Activated T-cell treated with anti-CD3 and anti-CD28 coated beads, Interleukin-2, amount 50 U/mL, for 4 hours (primary cell): Measurements from ENCODE around the gene PAEP. TPM values are rescaled to one million over a fixed set of nuclear protein-coding genes. Genes with fewer than 3 reads are reported as not detected.

Experiments used
- ATAC-seq, 2 donors: fragments of 200-7000 bp; cut with Tn5 transposase; one replicate each; pipeline ENCODE4 v1.10.0; 2021
- DNase-seq: peaks from one replicate; pipeline ENCODE4 v3.0.0-alpha.2; 2020
- H3K27me3 Mint-ChIP-seq: one replicate; pipeline ENCODE4 v1.8.0; 2021; ENCODE audit warnings: low read depth, mixed read lengths
- H3K36me3 Mint-ChIP-seq: one replicate; pipeline ENCODE4 v1.8.0; 2022; ENCODE audit warnings: mixed read lengths; ENCODE audit not compliant: insufficient read depth
- H3K4me1 Mint-ChIP-seq: one replicate; pipeline ENCODE4 v1.8.0; 2021; ENCODE audit warnings: low read depth, mixed read lengths
- H3K4me3 Mint-ChIP-seq: one replicate; pipeline ENCODE4 v1.8.0; 2021; ENCODE audit warnings: mild to moderate bottlenecking, moderate library complexity, mixed read lengths
- H3K9me3 Mint-ChIP-seq: one replicate; pipeline ENCODE4 v1.8.0; 2021; ENCODE audit warnings: mixed read lengths
- total RNA-seq, 3 donors: library from RNA; stranded (reverse); gene quantifications; one replicate each; pipeline ENCODE4 v1.2.1, GENCODE V29; 2021

PAEP gene
- total RNA-seq, 3 donors from 2014 or later: not detected

DNA sequence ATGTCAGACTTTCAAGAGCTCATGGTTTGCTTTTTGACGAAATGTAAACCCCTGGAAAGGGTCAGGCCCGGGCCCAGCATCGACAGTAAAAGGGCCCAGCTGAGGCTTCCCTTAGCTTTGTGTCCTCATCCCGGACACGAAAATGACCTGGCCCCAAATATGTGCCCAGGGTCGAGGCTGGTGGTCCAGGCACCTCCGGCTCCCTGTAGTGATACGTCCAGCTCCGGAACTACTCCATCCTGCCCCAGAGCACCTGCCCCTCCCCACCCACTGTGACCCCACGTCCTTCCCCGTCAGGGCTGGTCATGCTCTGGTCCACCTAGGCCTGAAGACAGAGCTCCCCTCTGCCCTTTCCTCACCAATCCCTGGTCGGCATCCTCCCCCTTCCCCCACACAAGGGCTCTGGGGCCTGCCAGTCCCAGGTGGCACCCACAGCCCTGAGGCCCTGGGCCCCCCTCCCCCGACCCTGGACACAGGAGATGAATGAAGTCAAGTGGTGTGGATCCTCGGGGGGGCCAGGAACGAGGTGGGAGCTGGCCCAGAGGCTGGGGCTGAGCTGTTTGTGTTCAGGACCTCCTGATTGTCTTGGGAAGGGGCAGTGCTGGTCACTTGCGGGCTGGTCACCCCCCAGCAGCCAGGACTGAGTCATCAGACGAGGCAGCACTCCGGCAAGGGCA lies 9.4 kb upstream of the PAEP start:
- Mint-ChIP-seq H3K4me3 (no peak overlapping the region), H3K27me3 (peaks cover 4% of the 10 kb centered on the region), H3K9me3 (no peaks in the 10 kb centered on the region), H3K36me3 (no peaks in the 10 kb centered on the region), H3K4me1 (no peaks in the 10 kb centered on the region)
- DNase-seq (no peak), ATAC-seq (no peak)

DNA sequence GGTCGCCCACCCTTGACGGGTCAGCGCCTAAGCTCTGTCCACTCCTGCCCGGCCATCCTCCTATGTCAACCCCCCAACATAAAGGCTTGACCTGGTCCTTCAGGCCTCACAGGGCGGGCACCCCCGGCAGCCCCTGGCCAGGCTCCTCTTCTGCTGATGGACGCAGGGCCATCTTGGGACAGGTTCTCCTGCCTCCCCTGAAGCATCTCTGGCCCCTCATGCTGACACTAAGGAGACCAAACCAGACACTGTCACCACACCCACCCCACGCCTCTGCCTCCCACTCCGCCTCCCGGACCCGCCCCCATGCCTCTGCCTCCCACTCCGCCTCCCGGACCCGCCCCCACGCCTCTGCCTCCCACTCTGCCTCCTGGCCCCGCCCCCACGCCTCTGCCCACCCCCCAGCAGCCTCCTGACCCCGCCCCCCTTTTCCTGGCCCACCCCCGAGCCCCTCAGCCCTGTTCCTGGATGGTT lies 8.8 kb upstream of the PAEP start:
- H3K4me3 Mint-ChIP-seq: no peak overlapping the region
- DNase-seq (no peak), ATAC-seq (no peak)
- H3K36me3 Mint-ChIP-seq: no peaks in the 10 kb centered on the region
- no peaks in the 10 kb centered on the region for H3K9me3 Mint-ChIP-seq
- no peaks in the 10 kb centered on the region for H3K4me1 Mint-ChIP-seq
- H3K27me3 Mint-ChIP-seq: peaks cover 4% of the 10 kb centered on the region

DNA sequence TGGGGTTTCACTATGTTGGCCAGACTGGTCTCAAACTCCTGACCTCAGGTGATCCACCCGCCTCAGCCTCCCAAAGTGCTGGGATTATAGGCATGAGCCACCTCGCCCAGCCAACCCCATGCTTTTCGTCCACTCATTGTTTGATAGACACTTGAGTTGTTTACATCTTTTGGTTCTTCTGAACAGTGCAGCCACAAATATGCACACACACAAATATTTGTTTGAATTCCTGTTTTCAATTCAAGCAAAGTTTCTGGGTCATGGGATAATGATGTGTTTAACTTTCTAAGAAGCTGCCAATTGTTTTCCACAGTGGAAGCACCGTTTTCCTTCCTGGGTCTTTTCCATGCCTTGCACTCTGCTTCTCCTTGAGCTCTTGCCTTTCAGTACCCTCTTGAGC lies 6.8 kb upstream of the PAEP start:
- ATAC-seq (no peak), DNase-seq (no peak)
- Mint-ChIP-seq H3K4me1 (no peaks in the 10 kb centered on the region), H3K36me3 (no peaks in the 10 kb centered on the region), H3K9me3 (no peaks in the 10 kb centered on the region), H3K4me3 (no peak overlapping the region), H3K27me3 (peaks cover 7% of the 10 kb centered on the region)

DNA sequence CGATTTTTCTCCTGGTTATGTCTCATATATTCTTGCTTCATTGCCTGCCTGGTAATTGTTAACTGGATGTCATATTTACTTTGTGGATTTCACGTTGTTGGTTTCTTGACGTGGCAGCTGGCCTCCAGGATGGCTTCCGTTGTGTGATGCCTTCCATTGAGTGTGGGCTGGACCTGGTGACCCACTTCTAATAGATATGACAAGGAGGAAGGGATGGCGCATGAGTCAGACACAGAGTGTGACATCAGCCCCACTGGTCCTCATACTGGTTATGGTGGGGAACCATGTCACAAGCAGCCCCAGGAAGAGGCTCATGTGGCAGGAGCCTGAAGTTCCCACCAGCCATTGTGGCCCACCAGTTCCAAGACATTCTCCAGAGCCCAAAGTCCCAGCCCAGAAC lies 6.4 kb upstream of the PAEP start:
- Mint-ChIP-seq H3K4me3 (no peak overlapping the region), H3K27me3 (peaks cover 10% of the 10 kb centered on the region), H3K9me3 (no peaks in the 10 kb centered on the region), H3K36me3 (no peaks in the 10 kb centered on the region), H3K4me1 (no peaks in the 10 kb centered on the region)
- DNase-seq (no peak), ATAC-seq (no peak)

DNA sequence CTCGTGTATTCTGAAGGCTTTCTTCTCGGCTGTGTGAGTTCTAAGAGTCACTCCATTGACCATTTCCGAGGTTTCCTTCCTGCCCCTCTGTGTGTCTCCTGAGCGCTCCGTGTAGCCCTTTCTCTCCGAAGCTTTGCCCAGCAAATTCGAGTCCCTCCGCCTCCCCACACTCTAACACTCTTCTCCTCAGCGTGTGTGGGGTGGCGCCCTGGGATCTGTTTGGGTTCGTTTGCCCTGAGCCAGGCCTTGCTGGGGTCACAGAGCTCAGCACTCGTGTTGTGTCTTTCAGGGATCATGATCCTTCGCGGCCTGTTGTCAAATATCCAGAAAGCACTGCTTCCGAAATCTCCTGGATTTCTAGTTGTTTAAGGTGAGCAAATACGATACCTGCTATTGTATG lies 5.6 kb upstream of the PAEP start:
- no peak for ATAC-seq
- no peak for DNase-seq
- Mint-ChIP-seq H3K27me3 (peaks cover 12% of the 10 kb centered on the region), H3K4me3 (no peak overlapping the region), H3K9me3 (no peaks in the 10 kb centered on the region), H3K4me1 (no peaks in the 10 kb centered on the region), H3K36me3 (no peaks in the 10 kb centered on the region)

DNA sequence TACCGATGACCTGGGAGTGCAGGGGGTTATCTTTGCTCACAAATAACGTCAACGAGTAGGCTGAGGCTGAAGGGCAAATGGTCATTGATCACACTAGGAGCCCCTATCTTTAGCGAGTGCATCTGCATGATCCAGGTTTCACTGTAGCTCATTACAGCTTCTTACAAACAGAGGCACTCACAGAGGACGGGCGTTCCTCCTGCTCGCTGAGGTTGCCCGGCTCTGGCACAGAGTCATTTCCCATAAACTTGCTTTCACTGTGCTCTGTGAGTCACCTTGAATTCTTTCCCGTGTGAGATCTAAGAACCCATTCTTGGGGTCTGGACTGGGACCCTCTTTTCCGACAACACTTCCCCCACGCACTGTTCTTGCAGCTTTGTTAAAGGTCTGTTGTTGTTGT lies 1.9 kb upstream of the PAEP start:
- Mint-ChIP-seq H3K4me1 (no peaks in the 10 kb centered on the region), H3K4me3 (no peak overlapping the region), H3K36me3 (no peaks in the 10 kb centered on the region), H3K9me3 (no peaks in the 10 kb centered on the region), H3K27me3 (peaks cover 20% of the 10 kb centered on the region)
- DNase-seq (no peak), ATAC-seq (no peak)

DNA sequence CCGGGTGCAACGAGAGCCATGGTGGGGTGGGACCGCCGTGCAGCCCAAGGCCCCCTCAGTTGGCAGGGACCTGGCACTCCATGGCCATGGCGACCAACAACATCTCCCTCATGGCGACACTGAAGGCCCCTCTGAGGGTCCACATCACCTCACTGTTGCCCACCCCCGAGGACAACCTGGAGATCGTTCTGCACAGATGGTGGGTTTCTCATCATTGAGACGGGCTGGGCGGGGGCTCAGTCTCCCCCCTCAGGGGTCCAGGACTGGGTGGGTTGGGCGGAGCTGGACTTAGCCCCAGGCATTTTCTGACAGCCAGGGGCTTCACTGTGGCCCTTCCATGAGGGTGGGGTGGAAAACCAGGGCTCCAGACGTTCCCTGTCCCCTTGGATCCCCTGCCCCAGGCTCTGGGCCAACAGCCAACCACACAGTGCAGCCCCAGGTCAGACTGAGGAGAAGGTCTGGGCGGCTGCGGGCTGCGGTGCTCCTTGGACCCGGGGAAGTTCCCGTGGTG lies 734 bp downstream of the PAEP start:
- H3K4me1 Mint-ChIP-seq: no peaks in the 10 kb centered on the region
- H3K9me3 Mint-ChIP-seq: no peaks in the 10 kb centered on the region
- DNase-seq (no peak), ATAC-seq (no peak)
- H3K36me3 Mint-ChIP-seq: no peaks in the 10 kb centered on the region
- H3K27me3 Mint-ChIP-seq: peaks cover 37% of the 10 kb centered on the region
- no peak overlapping the region for H3K4me3 Mint-ChIP-seq

DNA sequence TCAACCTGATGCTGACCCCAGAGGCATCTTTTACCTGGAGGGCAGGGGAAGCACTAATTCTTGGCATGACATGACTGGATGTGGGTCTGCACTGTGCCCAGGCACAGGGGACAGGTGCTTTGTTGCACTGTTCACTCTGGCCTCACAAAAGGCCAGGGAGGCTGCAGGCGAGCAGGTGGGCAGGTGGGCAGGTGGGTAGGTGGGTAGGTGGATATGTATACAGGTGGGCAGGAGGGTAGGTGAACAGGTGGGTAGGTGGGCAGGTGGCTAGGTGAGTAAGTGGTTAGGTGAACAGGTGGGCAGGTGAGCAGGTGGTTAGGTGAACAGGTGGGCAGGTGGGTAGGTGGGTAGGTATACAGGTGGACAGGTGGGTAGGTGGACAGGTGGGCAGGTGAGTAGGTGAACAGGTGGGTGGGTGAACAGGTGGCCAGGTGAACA lies 1.5 kb downstream of the PAEP start:
- ATAC-seq: no peak
- Mint-ChIP-seq H3K36me3 (no peaks in the 10 kb centered on the region), H3K4me1 (no peaks in the 10 kb centered on the region), H3K9me3 (no peaks in the 10 kb centered on the region), H3K4me3 (no peak overlapping the region), H3K27me3 (peaks cover 37% of the 10 kb centered on the region)
- no peak for DNase-seq

DNA sequence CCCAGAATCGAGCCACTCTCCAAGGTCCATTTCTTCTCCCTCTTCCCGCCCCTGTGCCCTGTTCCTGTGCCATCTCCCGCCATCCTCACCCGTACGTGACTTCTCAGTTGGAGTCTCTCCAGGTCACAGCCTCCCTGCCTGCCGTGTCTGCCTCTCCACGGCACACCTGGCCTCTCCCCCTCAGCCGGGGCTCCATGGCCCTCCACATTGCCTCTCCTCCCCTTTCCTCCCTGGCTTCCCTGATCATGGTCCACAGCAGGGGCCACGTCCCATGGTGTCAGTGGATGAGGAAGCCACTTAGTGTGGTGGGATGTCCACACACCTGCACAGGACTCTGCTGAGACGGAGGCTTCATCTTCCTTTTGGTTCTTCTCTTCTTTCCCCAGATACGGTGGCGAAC lies 2.3 kb downstream of the PAEP start:
- DNase-seq (no peak), ATAC-seq (no peak)
- Mint-ChIP-seq H3K9me3 (peaks cover under 1% of the 10 kb centered on the region), H3K4me3 (no peak overlapping the region), H3K27me3 (peaks cover 33% of the 10 kb centered on the region), H3K36me3 (no peaks in the 10 kb centered on the region), H3K4me1 (no peaks in the 10 kb centered on the region)

DNA sequence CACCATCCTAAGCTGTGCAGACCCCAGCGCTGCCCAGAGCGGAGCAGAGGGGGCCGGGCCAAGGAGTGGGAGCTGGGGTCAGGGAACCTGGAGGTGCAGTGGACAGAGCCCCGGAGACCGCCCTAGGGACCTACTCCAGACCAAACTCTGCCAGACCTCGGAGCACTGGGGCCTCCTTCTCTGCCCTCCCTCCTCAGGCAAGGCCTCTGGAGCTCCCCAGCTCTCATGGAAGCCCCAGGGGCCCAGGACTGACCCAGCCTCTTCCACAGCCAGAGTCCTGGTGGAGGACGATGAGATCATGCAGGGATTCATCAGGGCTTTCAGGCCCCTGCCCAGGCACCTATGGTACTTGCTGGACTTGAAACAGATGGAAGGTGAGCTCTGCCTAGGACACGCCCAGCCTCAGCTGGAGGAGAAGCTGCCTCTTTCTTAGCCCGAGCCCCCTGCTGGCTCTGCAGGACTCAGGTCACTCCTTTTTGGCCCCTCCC lies 3.6 kb downstream of the PAEP start:
- no peaks in the 10 kb centered on the region for H3K4me1 Mint-ChIP-seq
- peaks cover 32% of the 10 kb centered on the region for H3K27me3 Mint-ChIP-seq
- peaks cover 8% of the 10 kb centered on the region for H3K9me3 Mint-ChIP-seq
- no peak for DNase-seq
- ATAC-seq: no peak
- H3K36me3 Mint-ChIP-seq: no peaks in the 10 kb centered on the region
- no peak overlapping the region for H3K4me3 Mint-ChIP-seq

DNA sequence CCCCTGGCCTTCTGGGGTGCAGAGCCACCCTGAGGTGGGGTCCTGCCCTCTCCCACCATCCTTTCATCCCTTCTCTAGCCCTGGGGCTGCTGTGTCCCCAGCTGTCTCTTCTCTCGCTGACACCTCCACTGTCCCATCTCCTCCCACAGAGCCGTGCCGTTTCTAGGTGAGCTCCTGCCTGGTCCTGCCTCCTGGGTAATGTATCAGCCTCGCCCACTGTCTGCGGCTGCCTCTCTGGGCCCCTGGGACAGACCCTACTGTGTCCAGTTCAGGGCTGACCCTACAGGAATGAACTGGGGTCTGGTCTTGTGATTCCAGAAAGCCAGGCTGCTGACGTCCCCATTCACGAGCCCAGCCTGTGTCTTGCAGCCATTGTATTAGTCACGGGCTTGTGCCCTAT lies 4.1 kb downstream of the PAEP start:
- H3K4me1 Mint-ChIP-seq: no peaks in the 10 kb centered on the region
- H3K4me3 Mint-ChIP-seq: no peak overlapping the region

DNA sequence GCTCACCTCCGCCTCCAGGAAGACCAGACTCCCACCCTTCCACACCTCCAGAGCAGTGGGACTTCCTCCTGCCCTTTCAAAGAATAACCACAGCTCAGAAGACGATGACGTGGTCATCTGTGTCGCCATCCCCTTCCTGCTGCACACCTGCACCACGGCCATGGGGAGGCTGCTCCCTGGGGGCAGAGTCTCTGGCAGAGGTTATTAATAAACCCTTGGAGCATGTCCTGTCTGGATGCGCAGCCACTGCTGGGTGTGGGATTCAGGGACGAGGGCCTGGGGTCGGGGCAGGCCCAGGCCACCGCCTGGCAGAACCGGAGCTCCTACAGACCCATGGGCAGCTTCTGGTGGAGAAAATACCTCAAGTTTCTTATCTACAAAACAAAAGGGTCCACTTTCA lies 5.0 kb downstream of the PAEP start:
- H3K36me3 Mint-ChIP-seq: no peaks in the 10 kb centered on the region
- DNase-seq: no peak
- peaks cover 8% of the 10 kb centered on the region for H3K9me3 Mint-ChIP-seq
- H3K27me3 Mint-ChIP-seq: peaks cover 27% of the 10 kb centered on the region
- H3K4me1 Mint-ChIP-seq: no peaks in the 10 kb centered on the region
- ATAC-seq: no peak
- H3K4me3 Mint-ChIP-seq: no peak overlapping the region

More for the DNA sequence above, 4.1 kb downstream of the PAEP start:
- Mint-ChIP-seq H3K36me3 (no peaks in the 10 kb centered on the region), H3K9me3 (peaks cover 8% of the 10 kb centered on the region), H3K27me3 (peaks cover 30% of the 10 kb centered on the region)
- no peak for DNase-seq
- no peak for ATAC-seq

DNA sequence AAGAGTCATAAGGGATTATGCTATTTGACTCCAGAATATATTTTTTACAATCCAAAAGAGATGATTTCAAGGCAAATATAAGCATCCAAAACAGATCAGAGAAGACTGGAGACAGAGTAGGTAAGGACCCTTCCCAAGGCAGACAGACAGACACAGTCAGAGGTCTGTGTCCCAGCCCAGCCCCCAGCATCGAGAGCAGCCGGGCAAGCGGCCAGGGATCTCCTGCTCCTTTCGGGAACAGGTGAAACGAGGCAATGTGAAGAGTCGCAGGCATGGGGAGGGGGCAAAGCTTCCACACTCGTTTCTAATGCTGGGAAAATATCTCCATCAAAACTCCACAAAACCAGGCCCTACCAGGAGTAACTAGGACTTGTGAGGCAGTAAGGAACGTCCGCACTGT lies 5.8 kb downstream of the PAEP start:
- H3K27me3 Mint-ChIP-seq: peaks cover 27% of the 10 kb centered on the region
- no peaks in the 10 kb centered on the region for H3K36me3 Mint-ChIP-seq
- peaks cover 8% of the 10 kb centered on the region for H3K9me3 Mint-ChIP-seq
- H3K4me3 Mint-ChIP-seq: no peak overlapping the region
- ATAC-seq (no peak), DNase-seq (no peak)
- no peaks in the 10 kb centered on the region for H3K4me1 Mint-ChIP-seq

DNA sequence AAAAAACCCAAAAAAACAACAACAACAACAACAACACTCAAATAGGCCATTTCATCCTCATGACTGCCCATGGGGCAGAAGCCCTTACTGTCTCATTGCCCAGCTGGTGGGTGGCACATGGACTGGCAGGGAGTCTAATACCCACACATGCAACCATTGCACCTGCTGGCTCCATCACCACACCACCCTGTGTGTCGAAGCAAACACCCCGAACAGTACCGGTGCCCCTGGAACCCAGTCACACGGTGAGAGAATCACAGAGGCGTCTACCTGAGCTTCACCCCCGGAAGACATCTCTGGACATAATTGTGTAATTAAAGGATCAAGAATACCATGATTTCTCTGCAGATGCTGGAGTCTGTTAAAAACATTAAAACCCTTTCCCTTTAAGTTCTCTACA lies 6.5 kb downstream of the PAEP start:
- Mint-ChIP-seq H3K9me3 (peaks cover 8% of the 10 kb centered on the region), H3K36me3 (no peaks in the 10 kb centered on the region), H3K4me1 (no peaks in the 10 kb centered on the region), H3K4me3 (no peak overlapping the region), H3K27me3 (peaks cover 27% of the 10 kb centered on the region)
- DNase-seq (no peak), ATAC-seq (no peak)

DNA sequence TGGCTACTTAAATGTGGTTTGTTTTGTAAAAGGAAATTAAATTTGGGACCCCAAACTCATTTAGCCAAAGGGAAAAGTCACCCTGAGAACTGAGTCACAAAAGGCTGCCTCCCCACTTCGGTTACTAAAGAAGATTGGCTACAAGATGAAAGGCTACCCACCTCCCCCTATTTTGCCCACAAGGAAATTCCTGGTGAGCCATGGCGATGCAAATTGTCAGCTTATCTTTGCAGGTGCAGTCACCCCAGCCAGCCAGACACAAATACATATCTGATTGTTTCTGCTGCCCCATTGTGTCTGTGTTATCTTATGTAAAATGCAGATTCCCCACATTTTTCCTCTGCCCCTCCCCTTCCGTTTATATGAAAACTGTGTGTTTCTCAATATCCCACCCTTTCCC lies 8.9 kb downstream of the PAEP start:
- no peaks in the 10 kb centered on the region for H3K4me1 Mint-ChIP-seq
- H3K9me3 Mint-ChIP-seq: peaks cover 8% of the 10 kb centered on the region
- H3K36me3 Mint-ChIP-seq: no peaks in the 10 kb centered on the region
- H3K27me3 Mint-ChIP-seq: peaks cover 18% of the 10 kb centered on the region
- no peak for ATAC-seq
- no peak overlapping the region for H3K4me3 Mint-ChIP-seq
- no peak for DNase-seq
